Left forelimb (tissue), 1 donor: ENCODE data around the gene LRIG2.
"Not testable (repeated sequence)": the region's sequence is repeated elsewhere in the genome, so short reads cannot be mapped to it uniquely, and the experiment has no call there.

Experiments
- DNase-seq: peaks from one replicate; pipeline ENCODE4 v3.0.0-alpha.2; 2018; ENCODE audit warnings: low spot score

LRIG2 gene

GRCh38 chr1:113063456-113063855 is 9.5 kb upstream of the LRIG2 start:
- not testable (repeated sequence) for DNase-seq

GRCh38 chr1:113072141-113072756 is 749 bp upstream of the LRIG2 start:
- no peak for DNase-seq

- DNase-seq = no peak
These were observed 517 bp downstream of the LRIG2 start for GRCh38 chr1:113073479-113073950.

GRCh38 chr1:113074237-113074636 is 1.2 kb downstream of the LRIG2 start:
- no peak for DNase-seq

- not testable (repeated sequence) for DNase-seq
These were observed 5.0 kb downstream of the LRIG2 start for GRCh38 chr1:113077978-113078377.

GRCh38 chr1:113086541-113086940 is 13.5 kb downstream of the LRIG2 start:
- DNase-seq = no peak

- no peak for DNase-seq
These were observed 16.0 kb downstream of the LRIG2 start for GRCh38 chr1:113088972-113089371.

GRCh38 chr1:113090051-113090450 is 17.1 kb downstream of the LRIG2 start:
- DNase-seq = no peak

- no peak for DNase-seq
These were observed 19.1 kb downstream of the LRIG2 start for GRCh38 chr1:113091988-113092594.

- no peak for DNase-seq
These were observed 21.5 kb downstream of the LRIG2 start for GRCh38 chr1:113094506-113094905.

- DNase-seq = no peak
These were observed 22.9 kb downstream of the LRIG2 start for GRCh38 chr1:113095790-113096455.

GRCh38 chr1:113096493-113096892 is 23.5 kb downstream of the LRIG2 start:
- DNase-seq = no peak

- DNase-seq = no peak
These were observed 28.6 kb downstream of the LRIG2 start for GRCh38 chr1:113101588-113101987.

GRCh38 chr1:113103048-113103447 is 30.1 kb downstream of the LRIG2 start:
- no peak for DNase-seq

- no peak for DNase-seq
These were observed 31.0 kb downstream of the LRIG2 start for GRCh38 chr1:113103977-113104376.

GRCh38 chr1:113106910-113107309 is 33.9 kb downstream of the LRIG2 start:
- DNase-seq = no peak

- DNase-seq = no peak
These were observed 37.0 kb downstream of the LRIG2 start for GRCh38 chr1:113109908-113110554.

- no peak for DNase-seq
These were observed 45.3 kb downstream of the LRIG2 start for GRCh38 chr1:113118266-113118665.

- no peak for DNase-seq
These were observed 50.7 kb downstream of the LRIG2 start for GRCh38 chr1:113123737-113124136.

- no peak for DNase-seq
These were observed 51.4 kb downstream of the LRIG2 start for GRCh38 chr1:113124366-113124765.

- no peak for DNase-seq
These were observed 52.5 kb downstream of the LRIG2 start for GRCh38 chr1:113125517-113125916.

GRCh38 chr1:113126207-113126606 is 53.2 kb downstream of the LRIG2 start:
- no peak for DNase-seq

- no peak for DNase-seq
These were observed 55.1 kb downstream of the LRIG2 start for GRCh38 chr1:113128116-113128515.
